ENCODE results near the gene RMP24.
A peak's percentile ranks its signal among the peaks of the same experiment; 100 is the strongest.

The RMP24 gene

GRCh38 chr18:35933982-35934381 is 38.5 kb upstream of the RMP24 start:
- no peaks in the 10 kb centered on the region for H3K9me3 ChIP-seq
- H3K27ac ChIP-seq: no peak overlapping the region
- H3K4me1 ChIP-seq: peaks cover 11% of the 10 kb centered on the region
- TF ChIP-seq CTCF (IDR thresholded peaks at IDR 0.05) (no peak), POLR2A (IDR thresholded peaks at IDR 0.05) (no peak)
- H3K36me3 ChIP-seq (ENCODE audit: low read depth, missing control alignments): no peaks in the 10 kb centered on the region
- DNase-seq: no peak
- intact Hi-C loops (cut with DNase I; ENCODE audit: low total_unique reads): no loop called here
- H3K4me3 ChIP-seq: no peak overlapping the region
- no peaks in the 10 kb centered on the region for H3K27me3 ChIP-seq
- WGBS, 2 donors: 75 to 88% methylated on average over 8 of the region's 8 CpGs

GRCh38 chr18:35934891-35935290 is 37.6 kb upstream of the RMP24 start:
- no peaks in the 10 kb centered on the region for H3K27me3 ChIP-seq
- TF ChIP-seq CTCF (IDR thresholded peaks at IDR 0.05): no peak
- TF ChIP-seq POLR2A (IDR thresholded peaks at IDR 0.05): no peak
- no peak for DNase-seq
- H3K36me3 ChIP-seq (ENCODE audit: low read depth, missing control alignments): no peaks in the 10 kb centered on the region
- intact Hi-C loops (cut with DNase I; ENCODE audit: low total_unique reads): no loop called here
- H3K4me3 ChIP-seq: no peak overlapping the region
- no peaks in the 10 kb centered on the region for H3K9me3 ChIP-seq
- no peak overlapping the region for H3K27ac ChIP-seq
- peaks cover 11% of the 10 kb centered on the region for H3K4me1 ChIP-seq
- WGBS, 2 donors: 75 to 82% methylated on average over 5 of the region's 5 CpGs

- 52 to 64% methylated on average over 3 to 4 of the region's 4 CpGs for WGBS, 2 donors
- H3K27ac ChIP-seq: no peak overlapping the region
- intact Hi-C loops (cut with DNase I; ENCODE audit: low total_unique reads): no loop called here
- TF ChIP-seq CTCF (IDR thresholded peaks at IDR 0.05) (no peak), POLR2A (IDR thresholded peaks at IDR 0.05) (no peak)
- no peaks in the 10 kb centered on the region for H3K9me3 ChIP-seq
- peaks cover 14% of the 10 kb centered on the region for H3K4me1 ChIP-seq
- H3K36me3 ChIP-seq (ENCODE audit: low read depth, missing control alignments): no peaks in the 10 kb centered on the region
- H3K4me3 ChIP-seq: no peak overlapping the region
- no peaks in the 10 kb centered on the region for H3K27me3 ChIP-seq
- no peak for DNase-seq
Observed at GRCh38 chr18:35935805-35936204, 36.7 kb upstream of the RMP24 start.

- intact Hi-C loops (cut with DNase I; ENCODE audit: low total_unique reads): no loop called here
Observed at GRCh38 chr18:35936951-35937350, 35.5 kb upstream of the RMP24 start.

More at GRCh38 chr18:35936951-35937350, 35.5 kb upstream of the RMP24 start:
- 58 to 63% methylated on average over 1 of the region's 1 CpG for WGBS, 2 donors
- Histone ChIP-seq H3K27ac (peak overlapping the region; percentile 18 to 74), H3K4me3 (no peak overlapping the region), H3K9me3 (no peaks in the 10 kb centered on the region), H3K27me3 (no peaks in the 10 kb centered on the region), H3K36me3 (ENCODE audit: low read depth, missing control alignments) (no peaks in the 10 kb centered on the region), H3K4me1 (peaks cover 23% of the 10 kb centered on the region)
- DNase-seq: no peak
- TF ChIP-seq CTCF (IDR thresholded peaks at IDR 0.05) (no peak), POLR2A (IDR thresholded peaks at IDR 0.05) (no peak)

Measured in testis (tissue), 2 donors.